Measurements from ENCODE around the gene PRADC1.

GRCh38 chr2:73281244-73281643 is 48.2 kb upstream of the PRADC1 start:
- TF ChIP-seq POLR2A (IDR thresholded peaks at IDR 0.05) (no peak), CTCF (IDR thresholded peaks at IDR 0.05) (no peak)
